GM21619 (cell line): ENCODE measurements around the gene DELE1.
A peak's percentile ranks its signal among the peaks of the same experiment; 100 is the strongest.
"Not testable (repeated sequence)": the region's sequence is repeated elsewhere in the genome, so short reads cannot be mapped to it uniquely, and the experiment has no call there.

Experiments
- ATAC-seq: cut with Tn5 transposase; IDR thresholded peaks from one replicate; pipeline ENCODE4 v1.9.1; 2021; ENCODE audit not compliant: unreplicated experiment

DELE1 gene

GRCh38 chr5:141889282-141889871 is 34.3 kb upstream of the DELE1 start:
- no peak for ATAC-seq

DNA sequence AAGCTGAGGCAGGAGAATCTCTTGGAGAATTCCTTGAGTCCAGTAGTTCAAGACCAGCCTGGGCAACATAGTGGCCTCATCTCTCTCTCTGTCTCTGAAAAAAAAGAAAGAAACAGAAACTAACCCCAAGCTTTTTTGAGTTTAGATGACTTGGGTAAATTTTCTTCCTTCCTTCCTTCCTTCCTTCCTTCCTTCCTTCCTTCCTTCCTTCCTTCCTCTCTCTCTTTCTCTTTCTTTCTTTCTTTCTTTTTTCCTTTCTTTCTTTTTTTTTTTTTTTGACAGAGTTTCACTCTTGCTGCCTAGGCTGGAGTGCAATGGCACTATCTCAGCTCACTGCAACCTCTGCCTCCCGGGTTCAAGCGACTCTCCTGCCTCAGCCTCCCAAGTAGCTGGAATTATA is 33.2 kb upstream of the DELE1 start:
- ATAC-seq = not testable (repeated sequence)

- no peak for ATAC-seq
Observed at GRCh38 chr5:141897425-141897824, 26.2 kb upstream of the DELE1 start.

- ATAC-seq = no peak
Observed at GRCh38 chr5:141898448-141899049, 25.1 kb upstream of the DELE1 start.

- no peak for ATAC-seq
Observed at GRCh38 chr5:141902015-141902814, 21.5 kb upstream of the DELE1 start.

DNA sequence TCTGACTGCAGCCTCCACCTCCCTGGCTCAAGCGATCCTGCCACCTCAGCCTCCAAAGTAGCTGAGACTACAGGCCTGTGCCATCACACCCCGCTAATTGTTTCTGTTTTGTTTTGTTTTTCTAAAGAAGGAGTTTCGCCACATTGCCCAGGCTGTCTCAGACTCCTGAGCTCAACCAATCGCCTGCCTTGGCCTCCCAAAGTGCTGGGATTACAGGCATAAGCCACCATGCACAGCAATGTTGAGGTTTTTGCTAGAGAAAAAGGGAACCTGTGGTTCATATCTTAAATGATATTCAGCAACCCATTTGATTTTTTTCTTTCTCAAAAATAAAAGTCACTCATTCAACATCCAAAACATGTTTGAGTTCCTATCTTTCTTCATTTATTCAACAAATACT is 20.4 kb upstream of the DELE1 start:
- no peak for ATAC-seq

GRCh38 chr5:141904551-141904950 is 19.1 kb upstream of the DELE1 start:
- ATAC-seq = no peak

GRCh38 chr5:141906517-141906916 is 17.2 kb upstream of the DELE1 start:
- ATAC-seq = no peak

- ATAC-seq = no peak
Observed at GRCh38 chr5:141906972-141907371, 16.7 kb upstream of the DELE1 start.

GRCh38 chr5:141908796-141909195 is 14.9 kb upstream of the DELE1 start:
- no peak for ATAC-seq

- ATAC-seq = no peak
Observed at GRCh38 chr5:141909212-141909611, 14.5 kb upstream of the DELE1 start.

GRCh38 chr5:141910271-141910673 is 13.4 kb upstream of the DELE1 start:
- ATAC-seq = no peak

DNA sequence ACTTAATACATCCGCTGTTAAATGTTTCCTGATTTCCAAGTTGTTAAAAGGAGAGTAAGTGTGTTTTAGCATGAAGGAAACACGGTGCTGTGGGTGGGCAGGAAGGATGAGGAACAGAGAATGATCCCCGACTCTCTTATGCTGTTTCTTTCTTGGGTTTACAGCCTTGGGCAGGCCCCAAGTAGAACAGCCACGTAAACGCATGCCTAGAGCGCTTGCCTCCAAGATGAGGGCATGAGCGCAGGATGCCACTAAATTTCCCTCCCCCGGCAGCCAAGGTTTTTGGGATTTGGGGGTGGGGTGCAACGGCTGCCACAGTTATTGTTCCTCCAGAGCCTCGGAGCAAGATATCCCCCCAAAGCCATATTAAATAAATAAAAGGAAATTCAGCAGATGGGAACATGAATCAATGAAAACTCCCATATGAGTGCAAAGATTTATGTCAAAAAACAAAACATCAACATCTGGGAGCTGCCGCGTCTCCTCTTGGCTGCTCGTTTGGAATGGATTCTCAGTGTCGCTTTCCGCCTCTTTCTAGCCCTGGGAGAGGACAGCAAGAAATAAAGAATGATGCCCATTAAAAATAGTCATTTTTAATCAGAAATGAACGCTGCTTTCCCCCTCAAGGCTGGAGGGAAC is 10.0 kb upstream of the DELE1 start:
- no peak for ATAC-seq

DNA sequence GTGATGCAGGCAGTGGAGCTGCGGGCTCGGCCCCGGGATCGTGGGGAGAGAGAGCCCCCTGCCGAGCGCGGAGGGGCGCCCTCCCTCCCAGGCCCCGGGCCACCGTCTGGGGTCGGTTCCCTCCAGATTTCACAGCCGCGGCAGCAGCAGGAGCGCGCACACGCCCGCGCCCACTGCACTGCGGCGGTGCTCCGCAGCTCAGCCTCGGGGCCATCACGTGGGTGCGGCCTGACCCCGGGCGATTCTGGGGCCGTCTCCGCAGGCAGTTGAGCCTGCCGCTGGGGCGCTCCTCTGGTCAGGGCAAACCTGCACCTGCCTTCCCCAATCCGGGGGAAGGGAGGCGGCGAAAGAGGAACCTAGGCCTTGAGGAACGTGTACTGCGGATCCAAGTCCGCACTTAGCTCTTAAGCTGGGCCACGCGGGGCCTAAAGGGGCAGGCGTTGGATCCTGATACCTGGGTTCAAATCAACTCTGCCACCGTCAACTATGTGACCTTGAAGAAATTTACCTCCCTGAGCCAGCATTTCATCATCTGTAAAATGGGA is 9.4 kb upstream of the DELE1 start:
- peak; percentile 68 for ATAC-seq

DNA sequence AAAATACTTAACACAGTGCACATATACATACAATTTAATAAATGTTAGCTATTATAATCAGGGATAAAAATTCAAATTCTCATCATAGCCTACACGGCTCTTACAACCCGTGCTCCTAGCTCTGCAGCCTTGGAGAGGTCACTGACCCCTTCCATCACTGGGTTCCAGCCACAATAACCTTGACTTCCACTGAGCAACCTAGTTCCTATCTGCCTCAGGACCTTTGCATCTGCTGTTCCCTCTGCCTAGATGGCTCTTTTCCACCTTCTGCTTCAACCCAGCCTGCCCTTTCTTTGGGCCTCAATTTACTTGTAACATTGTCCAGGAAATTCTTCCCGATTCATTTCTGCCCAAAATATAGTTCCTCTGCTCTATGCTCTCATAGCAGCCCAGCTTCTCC is 8.9 kb upstream of the DELE1 start:
- ATAC-seq = no peak

- no peak for ATAC-seq
Observed at GRCh38 chr5:141915881-141916336, 7.8 kb upstream of the DELE1 start.

DNA sequence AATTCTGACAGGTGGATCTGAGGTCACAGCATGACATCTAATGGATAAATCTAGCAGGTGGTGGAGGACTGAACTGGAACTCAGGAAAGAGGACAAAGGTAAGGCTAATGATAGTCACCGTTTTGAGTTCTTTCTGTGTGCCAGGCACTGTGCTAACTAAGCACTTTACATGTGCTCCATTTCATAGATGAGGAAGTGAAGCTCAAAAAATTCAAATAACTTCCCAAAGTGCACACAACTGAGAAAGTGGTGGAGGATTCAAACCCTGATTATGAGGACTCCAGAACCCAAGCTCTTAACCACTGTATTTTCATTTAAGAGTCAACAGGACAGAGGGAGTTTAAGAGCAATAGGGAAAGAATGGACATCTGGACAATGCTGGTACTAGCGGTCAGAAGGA is 7.1 kb upstream of the DELE1 start:
- no peak for ATAC-seq

GRCh38 chr5:141917760-141918159 is 5.9 kb upstream of the DELE1 start:
- ATAC-seq = no peak

DNA sequence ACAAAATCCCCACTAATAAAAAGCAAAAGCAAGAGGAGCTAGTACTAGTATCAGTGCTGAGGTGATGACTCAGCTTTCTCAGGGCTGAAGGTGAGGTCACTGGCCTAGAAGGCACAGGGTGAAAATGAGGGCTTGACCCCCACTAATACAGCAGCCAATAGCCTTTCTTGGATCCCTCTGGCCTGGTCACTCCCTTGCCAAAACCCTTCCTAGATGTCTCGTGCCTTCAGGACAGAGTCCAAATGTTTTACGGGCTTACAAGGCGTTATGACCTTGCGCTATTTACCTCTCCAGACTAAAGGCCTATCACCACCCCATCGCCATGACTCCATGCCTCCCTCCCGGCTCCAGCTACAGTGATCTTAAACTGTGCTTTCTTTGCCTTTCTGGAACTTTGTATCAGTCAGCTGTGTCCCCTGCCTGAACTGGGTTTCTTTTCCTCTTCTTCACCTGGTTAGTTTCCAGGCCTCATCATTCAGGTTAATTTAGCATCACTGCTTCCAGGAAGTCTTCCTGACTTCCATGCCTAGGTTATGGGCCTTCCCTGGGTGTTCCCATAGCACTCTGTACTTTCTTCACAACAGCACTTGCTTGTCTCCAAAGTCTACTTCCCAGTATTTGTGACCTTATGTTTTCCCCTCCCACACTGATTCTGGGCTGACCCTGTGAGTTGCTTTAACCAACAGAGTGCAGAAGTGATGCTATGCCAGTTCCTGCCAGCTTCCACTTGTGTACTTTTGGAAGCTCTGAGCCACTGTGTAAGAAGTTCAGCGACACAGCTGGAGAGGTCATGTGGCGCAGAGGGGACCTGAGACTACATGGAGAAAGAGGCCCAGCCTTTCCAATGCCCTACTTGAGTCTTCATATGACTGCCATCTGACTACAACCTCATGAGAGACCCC is 4.2 kb upstream of the DELE1 start:
- no peak for ATAC-seq

- no peak for ATAC-seq
Observed at GRCh38 chr5:141920771-141921170, 2.9 kb upstream of the DELE1 start.
